Heart right ventricle (tissue), 16 donors: ENCODE measurements around the gene ANKEF1. TPM values are rescaled to one million over a fixed set of nuclear protein-coding genes. Genes with fewer than 3 reads are reported as not detected.

Experiments
- ATAC-seq, 8 donors: fragments of 200-7000 bp; cut with Tn5 transposase; one replicate each; pipeline ENCODE4 v1.9.1; 2020; ENCODE audit warnings: mild to moderate bottlenecking in 8 of 8, moderate library complexity in 8 of 8, moderate number of reproducible peaks in 1 of 8
- DNase-seq, 2 donors: peaks; one replicate each; pipeline ENCODE4 v3.0.0-alpha.2; 2020
- H3K27ac ChIP-seq, 10 donors: fragments of 200-600 bp; sonication (generic) in 2 of 10; one replicate each; pipeline versions ENCODE4 v1.5.0 to v1.8.0; 2020 to 2022; ENCODE audit warnings: mild to moderate bottlenecking in 3 of 10
- H3K27me3 ChIP-seq, 7 donors: fragments of 200-600 bp; one replicate each; pipeline ENCODE4 v1.8.0; 2021 to 2022; ENCODE audit warnings: mild to moderate bottlenecking in 2 of 7
- H3K36me3 ChIP-seq, 9 donors: fragments of 200-600 bp; sonication (generic) in 1 of 9; one replicate each; pipeline versions ENCODE4 v1.5.0 to v1.8.0; 2020 to 2022; ENCODE audit warnings: mild to moderate bottlenecking in 2 of 9
- H3K4me1 ChIP-seq, 9 donors: fragments of 200-600 bp; sonication (generic) in 1 of 9; one replicate each; pipeline versions ENCODE4 v1.5.0 to v1.8.0; 2020 to 2022; ENCODE audit warnings: mild to moderate bottlenecking in 4 of 9
- H3K4me3 ChIP-seq, 10 donors: fragments of 200-600 bp; sonication (generic) in 2 of 10; one replicate each; pipeline versions ENCODE4 v1.5.0 to v1.8.0; 2020 to 2022; ENCODE audit warnings: mild to moderate bottlenecking in 7 of 10, moderate library complexity in 2 of 10
- H3K9me3 ChIP-seq, 11 donors: fragments of 200-600 bp in 10 of 11; sonication (generic) in 2 of 11; one replicate each; pipeline versions ENCODE4 v1.5.0 to v1.8.0; 2013 to 2022; ENCODE audit warnings: mild to moderate bottlenecking in 2 of 11, control low read depth in 1 of 11, moderate library complexity in 1 of 11
- CTCF ChIP-seq, 9 donors: fragments of 200-600 bp; sonication (generic) in 2 of 9; IDR thresholded peaks; one replicate each; pipeline versions ENCODE4 v1.5.0 to v1.8.0; 2021 to 2022; ENCODE audit warnings: antibody characterized with exemption in 9 of 9, mild to moderate bottlenecking in 5 of 9, moderate library complexity in 1 of 9
- WGBS, 2 donors: extraction: QIAGEN DNeasy Blood & Tissue Kit; methylation state at CpG; one replicate each; pipeline ENCODE4 v1.1.7; 2013; ENCODE audit warnings: inconsistent platforms in 1 of 2; 5-methylcytosine and 5-hydroxymethylcytosine counted together
- intact Hi-C, 10 donors: fragments of 100-400 bp; cut with DNase I; formaldehyde crosslinking; loops; one replicate each; pipeline versions ENCODE4 v1.11.1 to v1.14.2; 2022
- polyA plus RNA-seq, 2 donors: library from polyadenylated mRNA; stranded (reverse); fragments of 200-250 nt; gene quantifications; one replicate each; pipeline ENCODE4 v1.2.3, GENCODE V29; 2013
- total RNA-seq, 10 donors: library from RNA; stranded (reverse); fragmentation: NEBNext Ultra II Directional in 3 of 10; extraction: Animal tissue kit (Norgen Biotek cat#: 25700) in 3 of 10; gene quantifications; one replicate each; pipeline versions ENCODE4 v1.2.1 to v1.2.4, GENCODE V29; 2021 to 2023
- donor health status: Arrhythmogenic right ventricular cardiomyopathy.
- donor health status: ischemic (EF 13 %, LVEDD 7.1; RV severe dilation, severe dysfunction).
- donor health status: healthy with polysubstance abuse.
- donor health status: DM: no; HTN: yes; CAD: no.
- donor health status: DM: no; HTN: no; CAD: no.
- donor health status: ischemic (EF 25% LVEDD 6.9; RV normal size, moderate dysfunction).
- donor health status: ischemic (EF 25% LVEDD 5.7; RV mildly dilated, moderate dysfunction).
- donor health status: healthy.
- donor health status: DM: yes; HTN: yes; CAD: no.
- donor health status: Ischemic cardiomyopathy.
- donor health status: ischemic (EF 35%, LVEDD 5.7; RV mildly dilated, moderate dysfunction).
- donor health status: nonischemic (EF 11% LVEDD 7.7; RV severe dilation, severe dysfunction).
- donor health status: DM: yes; HTN: yes; CAD: no.
- donor health status: PGD.
- donor health status: ischemic (EF 29% LVEDD 5.4; RV normal size, mild dysfunction).
- donor health status: nonischemic (EF 23%, LVEDD 6.1; RV moderate dilation, normal function).

ANKEF1 gene
- total and polyA plus RNA-seq, 12 donors, result 0.37 to 2.1 (median 1.6) TPM

- Histone ChIP-seq H3K4me1 (peaks cover 0 to 23% (median 0%) of the 10 kb centered on the region in 9 donors), H3K27ac (peak overlapping the region in 1 of 10 donors; percentile 32), H3K36me3 (no peaks in the 10 kb centered on the region), H3K4me3 (no peak overlapping the region), H3K9me3 (peaks cover 0 to 11% (median 5%) of the 10 kb centered on the region in 11 donors), H3K27me3 (no peaks in the 10 kb centered on the region)
- no peak for TF ChIP-seq CTCF (IDR thresholded peaks at IDR 0.05)
- intact Hi-C loops, result no loop called here
- DNase-seq (no peak), ATAC-seq (no peak)
- 89 to 94% methylated on average over 4 of the region's 4 CpGs for WGBS, 2 donors
Measured at GRCh38 chr20:9993137-9993536, 41.6 kb upstream of the ANKEF1 start.

- H3K4me3 ChIP-seq, result no peak overlapping the region
- H3K36me3 ChIP-seq, result no peaks in the 10 kb centered on the region
- no peak overlapping the region for H3K27ac ChIP-seq
- TF ChIP-seq CTCF (IDR thresholded peaks at IDR 0.05), result no peak
- no peak for DNase-seq
- no peak for ATAC-seq
- peaks cover 0 to 11% (median 5%) of the 10 kb centered on the region in 11 donors for H3K9me3 ChIP-seq
- intact Hi-C loops, result no loop called here
- no peaks in the 10 kb centered on the region for H3K27me3 ChIP-seq
- peaks cover 0 to 7% (median 0%) of the 10 kb centered on the region in 9 donors for H3K4me1 ChIP-seq
Measured at GRCh38 chr20:9994676-9995075, 40.1 kb upstream of the ANKEF1 start.

GRCh38 chr20:9995510-9996272 is 39.1 kb upstream of the ANKEF1 start:
- H3K4me3 ChIP-seq, result no peak overlapping the region
- H3K27me3 ChIP-seq, result no peaks in the 10 kb centered on the region
- intact Hi-C loops, result no loop called here
- H3K4me1 ChIP-seq, result peaks cover 0 to 2% (median 0%) of the 10 kb centered on the region in 9 donors
- TF ChIP-seq CTCF (IDR thresholded peaks at IDR 0.05), result no peak
- 78 to 81% methylated on average over 3 of the region's 3 CpGs for WGBS, 2 donors
- no peak overlapping the region for H3K27ac ChIP-seq
- DNase-seq (no peak), ATAC-seq (no peak)
- peaks cover 0 to 11% (median 5%) of the 10 kb centered on the region in 11 donors for H3K9me3 ChIP-seq
- H3K36me3 ChIP-seq, result no peaks in the 10 kb centered on the region

- no peaks in the 10 kb centered on the region for H3K36me3 ChIP-seq
- H3K9me3 ChIP-seq, result peaks cover 0 to 11% (median 5%) of the 10 kb centered on the region in 11 donors
- ATAC-seq (no peak), DNase-seq (no peak)
- no peak for TF ChIP-seq CTCF (IDR thresholded peaks at IDR 0.05)
- intact Hi-C loops, result no loop called here
- whole genome bisulfite sequencing, 2 donors, result 91 to 92% methylated on average over 1 of the region's 1 CpG
- H3K4me1 ChIP-seq, result no peaks in the 10 kb centered on the region
- H3K27me3 ChIP-seq, result no peaks in the 10 kb centered on the region
- no peak overlapping the region for H3K27ac ChIP-seq
- H3K4me3 ChIP-seq, result no peak overlapping the region
Measured at GRCh38 chr20:9996944-9997343, 37.8 kb upstream of the ANKEF1 start.
